Measurements from ENCODE around the gene ZNF790.

The ZNF790 gene

DNA sequence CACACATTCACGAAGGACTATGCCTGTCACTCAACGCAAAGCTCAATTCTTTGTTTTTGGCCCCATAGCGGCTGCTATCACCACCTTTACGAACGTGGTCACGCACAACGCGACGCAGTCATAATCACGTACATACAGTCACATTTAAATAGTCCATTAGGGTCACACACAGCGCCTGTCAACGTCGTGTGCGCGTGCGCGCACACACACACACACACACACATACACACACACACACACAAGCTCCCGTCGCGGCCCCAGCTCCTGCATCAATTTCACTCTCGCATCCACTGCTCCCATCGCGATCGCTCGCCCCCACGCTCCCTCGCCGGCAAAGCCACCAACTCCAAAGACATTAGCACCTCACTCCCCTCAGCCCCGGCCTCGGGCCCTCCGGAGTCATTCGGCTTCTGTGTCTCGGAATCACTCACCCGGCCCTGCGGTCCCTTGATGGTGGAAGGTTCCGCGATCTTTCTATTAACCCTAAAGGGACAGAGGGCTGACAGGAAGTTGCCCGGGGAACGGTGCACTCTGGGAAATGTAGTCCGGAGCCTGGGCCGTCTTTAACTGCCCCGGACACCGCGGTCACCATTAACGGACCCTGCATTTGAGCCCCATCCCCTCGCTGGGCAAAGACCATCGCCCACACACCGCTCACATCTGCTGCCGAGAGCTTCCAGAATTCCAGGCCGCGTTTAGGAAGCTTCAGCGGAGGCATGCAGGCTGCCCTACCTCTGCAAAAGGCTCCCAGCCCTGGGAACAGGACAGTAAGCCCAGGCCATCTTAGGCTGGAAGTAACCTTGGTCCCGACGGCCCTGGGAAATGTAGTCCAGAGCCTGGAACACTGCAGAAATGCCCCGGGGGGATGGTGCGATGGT lies at the start of gene ZNF790:
TSS of gene ZNF790 (minus strand) at position 482 of the 878 bp plus-strand sequence. CDS start 12,768 bp downstream, outside the sequence.
- peak; percentile 73 for DNase-seq

DNA sequence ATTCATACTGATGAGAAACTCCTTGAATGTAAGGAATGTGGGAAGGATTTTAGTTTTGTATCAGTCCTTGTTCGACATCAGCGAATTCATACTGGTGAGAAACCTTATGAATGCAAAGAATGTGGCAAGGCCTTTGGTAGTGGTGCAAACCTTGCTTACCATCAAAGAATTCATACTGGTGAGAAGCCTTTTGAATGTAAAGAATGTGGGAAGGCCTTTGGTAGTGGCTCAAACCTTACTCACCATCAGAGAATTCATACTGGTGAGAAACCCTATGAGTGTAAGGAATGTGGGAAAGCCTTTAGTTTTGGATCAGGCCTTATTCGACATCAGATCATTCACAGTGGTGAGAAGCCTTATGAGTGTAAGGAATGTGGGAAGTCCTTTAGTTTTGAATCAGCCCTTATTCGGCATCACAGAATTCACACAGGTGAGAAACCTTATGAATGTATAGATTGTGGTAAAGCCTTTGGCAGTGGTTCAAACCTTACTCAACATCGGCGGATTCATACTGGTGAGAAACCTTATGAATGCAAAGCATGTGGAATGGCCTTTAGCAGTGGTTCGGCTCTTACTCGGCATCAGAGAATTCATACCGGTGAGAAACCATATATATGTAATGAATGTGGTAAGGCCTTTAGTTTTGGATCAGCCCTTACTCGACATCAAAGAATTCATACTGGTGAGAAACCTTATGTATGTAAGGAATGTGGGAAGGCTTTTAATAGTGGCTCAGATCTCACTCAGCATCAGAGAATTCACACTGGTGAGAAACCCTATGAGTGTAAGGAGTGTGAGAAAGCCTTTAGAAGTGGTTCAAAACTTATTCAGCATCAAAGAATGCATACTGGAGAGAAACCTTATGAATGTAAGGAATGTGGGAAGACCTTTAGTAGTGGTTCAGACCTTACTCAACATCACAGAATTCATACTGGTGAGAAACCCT lies 39.1 kb upstream of the ZNF790 start:
- no peak for DNase-seq

DNA sequence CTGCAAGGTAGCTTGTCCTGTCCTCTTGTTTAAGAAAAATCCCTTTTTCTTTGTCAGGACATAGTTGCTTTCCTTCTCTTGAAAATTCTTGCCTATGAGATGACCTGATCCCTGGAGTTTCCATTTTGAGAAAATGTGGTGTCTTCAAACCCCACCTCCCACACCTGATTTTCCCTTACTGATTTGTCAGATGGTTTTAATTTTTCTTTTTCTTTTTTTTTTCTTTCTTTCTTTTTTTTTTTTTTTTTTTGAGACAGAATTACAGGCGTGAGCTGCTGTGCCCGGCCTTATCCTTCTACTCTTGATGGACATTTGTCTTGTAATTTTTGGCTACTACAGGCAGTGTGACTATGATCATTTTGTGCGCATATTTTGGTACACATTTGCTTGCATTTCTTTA lies 13.7 kb upstream of the ZNF790 start:
- DNase-seq, result no peak

DNA sequence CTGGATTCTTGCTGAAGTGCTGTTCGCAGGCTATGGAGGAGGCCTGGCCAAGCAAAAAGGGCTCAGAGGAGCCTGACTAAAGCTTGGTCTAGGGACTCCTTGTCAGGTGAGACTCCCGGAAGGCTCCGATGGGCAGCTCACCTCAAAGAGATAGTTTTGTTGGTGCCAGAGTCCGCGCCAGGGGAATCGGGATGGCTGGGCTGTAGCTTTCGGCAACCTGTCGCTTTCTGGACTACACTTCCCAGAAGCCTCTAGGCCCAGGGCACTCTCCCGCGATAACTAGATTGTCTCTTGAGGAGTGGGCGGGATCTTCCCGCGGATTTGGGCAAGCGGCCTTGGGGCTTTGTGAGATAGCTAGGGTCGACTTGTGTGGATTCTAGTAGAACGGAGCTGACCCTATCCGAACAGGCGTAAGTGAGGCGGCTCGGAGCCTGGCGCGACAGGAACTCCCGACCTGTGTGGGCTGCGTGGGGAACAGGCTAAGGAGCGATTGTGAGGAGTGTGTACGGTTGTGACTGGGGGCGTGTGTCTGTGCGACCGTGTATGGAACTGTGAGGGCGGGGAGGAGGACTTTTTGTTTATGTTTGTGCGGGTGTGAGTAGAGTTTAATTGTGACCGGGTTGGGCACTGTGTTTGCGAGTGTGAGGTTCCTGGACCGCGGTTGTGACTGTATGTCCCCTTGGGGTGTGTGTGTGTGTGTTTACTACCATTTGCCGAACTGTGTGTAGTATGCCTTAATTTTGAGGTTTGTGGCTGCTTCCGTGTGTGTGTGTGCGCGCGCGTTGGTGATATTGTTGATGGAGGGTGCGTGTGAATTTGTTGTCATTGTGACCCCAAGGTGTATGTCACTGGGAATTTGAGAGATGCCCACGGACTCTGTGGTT lies 12.6 kb upstream of the ZNF790 start, which contains the start of gene ZNF345:
TSS of gene ZNF345 (plus strand) at position 318 of the 884 bp plus-strand sequence. CDS start 25,955 bp downstream, outside the sequence.
- DNase-seq, result peak; percentile 94

DNA sequence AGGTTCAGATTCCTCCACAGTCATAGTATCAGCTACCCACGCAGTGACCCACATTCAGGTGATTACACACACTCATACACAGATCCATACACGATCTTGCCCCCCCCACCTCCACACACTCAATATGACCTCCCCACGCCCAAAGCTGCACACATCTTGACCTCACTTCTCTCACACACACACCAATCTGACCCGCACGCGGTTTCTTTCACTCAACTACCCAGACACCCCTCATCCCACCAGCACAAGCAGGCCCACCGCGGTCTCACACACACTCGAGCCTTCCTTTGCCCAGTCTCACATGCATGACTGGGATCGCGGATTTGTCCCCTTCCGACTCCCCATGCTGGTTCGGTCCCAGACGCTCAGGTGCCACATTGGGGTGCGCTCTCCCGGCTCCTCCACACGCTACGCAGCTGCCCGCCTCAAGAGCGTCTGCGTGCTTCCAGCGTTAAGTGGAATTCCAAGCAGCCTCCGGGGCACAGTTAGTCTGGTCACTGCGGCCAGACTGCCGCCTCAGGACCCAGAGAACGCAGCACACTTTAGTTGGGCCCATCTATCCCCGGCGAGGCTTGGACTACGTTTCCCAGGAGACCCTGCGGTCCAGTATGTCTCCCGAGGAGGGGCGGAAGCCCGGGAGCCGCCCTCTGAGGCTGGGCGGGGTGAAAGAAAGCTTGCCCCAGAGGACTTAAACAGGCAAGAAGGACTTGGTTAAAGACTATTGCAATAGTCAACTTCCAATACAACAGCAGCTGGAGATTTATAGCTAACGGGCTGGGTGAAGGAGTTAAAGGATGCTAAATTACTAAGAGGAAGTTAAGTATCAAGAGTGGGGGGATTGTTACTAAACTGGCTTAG lies 11.7 kb upstream of the ZNF790 start:
- peak; percentile 81 for DNase-seq

DNA sequence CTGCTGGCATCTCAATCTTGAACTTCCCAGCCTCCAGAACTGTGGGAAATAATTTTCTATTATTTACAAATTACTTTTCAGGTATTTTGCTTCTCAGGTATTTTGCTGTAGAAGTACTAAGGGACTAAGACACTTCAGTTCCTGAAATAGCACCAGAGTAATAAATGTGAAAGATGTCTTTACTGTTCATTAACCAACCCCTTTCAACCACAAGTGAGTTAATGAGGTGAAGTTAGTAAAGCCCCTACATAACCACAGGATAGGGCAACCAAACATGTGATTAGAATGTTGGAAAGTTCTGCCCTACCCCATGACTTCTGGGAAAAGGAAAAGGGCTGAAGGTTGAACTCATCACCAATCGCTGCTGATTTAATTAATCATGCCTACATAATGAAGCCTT lies 9.8 kb upstream of the ZNF790 start:
- DNase-seq, result no peak

DNA sequence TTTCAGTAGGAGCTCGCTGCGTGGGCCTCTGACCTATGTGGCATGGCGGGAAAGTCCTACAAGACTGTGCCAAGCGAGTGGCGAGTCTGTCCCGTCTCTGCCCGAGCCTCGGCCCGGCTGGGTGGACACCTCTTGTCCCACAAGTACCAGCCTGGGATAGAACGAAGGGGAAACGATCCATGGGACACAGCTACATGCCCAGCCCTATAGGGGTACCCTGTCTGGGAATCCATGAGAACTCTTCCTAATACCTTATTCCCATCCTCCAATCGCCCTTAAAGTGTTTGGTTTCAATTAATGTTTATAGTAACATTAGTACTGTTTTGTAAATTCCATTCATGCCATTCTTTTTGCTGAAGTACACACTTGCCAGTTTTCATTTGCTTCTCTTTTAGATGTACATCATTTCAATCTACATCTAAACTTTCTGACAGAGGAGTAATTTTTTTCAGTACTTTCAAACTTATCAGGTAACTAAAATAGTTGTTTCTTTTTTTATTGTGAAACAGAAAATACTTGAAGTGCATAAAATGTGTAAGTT lies 667 bp upstream of the ZNF790 start:
- DNase-seq, result no peak

DNA sequence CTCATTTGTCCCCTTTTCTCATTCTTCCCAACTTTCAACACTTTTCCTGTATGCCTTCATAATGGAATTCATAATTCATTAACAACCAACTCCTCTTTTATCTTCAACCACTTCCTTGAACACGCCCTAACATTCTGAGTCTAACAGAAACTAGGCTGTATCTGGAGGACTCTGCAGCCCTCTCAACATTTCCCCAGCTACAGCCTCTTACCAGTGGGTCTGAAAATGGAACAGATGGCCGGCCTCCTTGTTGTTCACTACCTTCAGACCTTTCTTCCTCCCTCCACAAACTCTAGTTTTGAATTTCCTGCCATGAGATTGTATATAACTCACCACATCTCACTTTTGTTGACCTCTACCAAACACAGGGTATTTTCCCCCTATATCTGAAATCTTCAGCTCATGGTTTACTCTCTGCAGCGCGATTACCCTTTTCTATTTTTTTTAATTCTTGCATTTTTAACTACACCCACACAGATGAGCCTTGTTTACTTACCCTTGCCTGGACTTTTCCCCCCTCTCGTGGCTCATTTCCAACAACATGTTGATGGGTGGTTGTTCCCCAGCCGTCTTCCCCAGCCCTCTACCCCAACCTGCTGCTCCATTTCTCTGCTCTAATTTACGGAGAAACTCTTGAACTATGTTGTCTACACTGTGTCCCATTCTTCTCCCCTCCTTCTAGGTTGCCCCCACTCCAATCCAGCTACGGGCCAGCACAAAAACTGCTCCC lies 846 bp downstream of the ZNF790 start:
- DNase-seq, result no peak

DNA sequence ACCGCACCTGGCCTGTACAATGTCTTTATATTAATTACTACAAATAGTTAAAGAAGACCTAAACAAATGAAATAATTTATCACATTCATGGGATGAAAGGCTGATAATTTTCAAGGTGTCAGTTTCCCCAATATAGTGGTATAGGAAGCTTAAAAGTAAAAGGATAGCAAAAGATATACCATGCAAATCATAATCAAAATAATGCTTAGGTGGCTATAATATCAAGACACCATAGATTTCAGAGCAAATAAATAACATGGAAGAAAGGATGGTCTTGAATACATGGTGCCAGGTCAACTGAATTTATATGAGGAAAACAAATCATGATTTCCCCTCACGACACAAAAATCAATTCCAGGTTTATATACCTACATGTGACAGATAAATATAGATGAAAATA lies 4.8 kb downstream of the ZNF790 start:
- no peak for DNase-seq

DNA sequence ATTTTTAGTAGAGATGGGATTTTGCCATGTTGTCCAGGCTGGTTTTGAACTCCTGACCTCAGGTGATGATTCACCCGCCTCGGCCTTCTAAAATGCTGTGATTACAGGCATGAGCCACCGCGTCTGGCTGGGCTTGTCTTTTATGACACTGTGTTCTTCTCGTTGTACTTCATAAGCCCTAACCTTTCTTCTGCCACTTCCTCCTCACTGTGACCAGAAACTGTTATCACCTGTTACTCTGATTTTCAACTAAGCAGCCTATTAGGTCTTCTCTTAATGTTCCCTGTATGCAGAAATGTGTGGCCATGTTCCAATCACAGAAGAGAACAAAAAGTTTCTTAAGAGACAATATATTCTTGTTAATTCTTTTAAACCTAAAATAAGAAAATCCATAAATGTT lies 16.4 kb downstream of the ZNF790 start:
- no peak for DNase-seq

DNA sequence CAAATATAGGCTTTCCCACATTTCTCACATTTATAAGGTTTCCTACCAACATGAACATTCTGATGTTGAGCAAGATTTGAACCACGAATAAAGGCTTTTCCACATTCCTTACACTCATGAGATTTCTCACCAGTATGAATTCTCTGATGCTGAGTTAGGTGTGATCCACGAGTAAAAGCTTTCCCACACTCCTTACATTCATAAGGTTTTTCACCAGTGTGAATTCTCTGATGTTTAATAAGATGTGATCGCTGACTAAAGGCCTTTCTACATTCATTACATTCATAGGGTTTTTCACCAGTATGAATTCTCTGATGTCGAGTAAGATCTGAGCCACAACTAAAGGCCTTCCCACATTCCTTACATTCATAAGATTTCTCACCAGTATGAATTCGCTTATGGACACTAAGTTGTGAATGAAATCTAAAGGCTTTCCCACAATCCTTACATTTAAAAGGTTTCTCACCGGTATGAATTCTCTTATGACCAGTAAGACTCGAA lies 19.0 kb downstream of the ZNF790 start:
- no peak for DNase-seq

DNA sequence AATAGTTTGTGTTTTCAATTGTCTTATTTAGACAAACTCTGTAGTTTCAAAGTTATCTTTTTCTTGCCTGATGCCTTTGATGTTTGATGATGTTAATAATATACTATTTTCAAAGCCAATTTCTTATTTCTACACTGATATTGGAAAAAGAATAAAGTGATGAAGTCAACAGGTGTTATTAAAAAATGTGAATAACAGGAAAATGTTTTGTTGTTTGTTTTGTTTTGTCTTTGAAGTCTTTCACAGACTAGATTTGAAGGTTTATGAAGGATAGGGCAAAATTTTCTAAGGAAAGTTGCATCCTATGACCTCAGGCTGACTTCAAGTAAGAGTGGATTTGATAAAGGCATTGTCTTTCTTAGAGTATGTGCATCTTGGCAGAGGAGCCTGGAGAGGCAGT lies 31.2 kb downstream of the ZNF790 start:
- DNase-seq, result no peak

DNA sequence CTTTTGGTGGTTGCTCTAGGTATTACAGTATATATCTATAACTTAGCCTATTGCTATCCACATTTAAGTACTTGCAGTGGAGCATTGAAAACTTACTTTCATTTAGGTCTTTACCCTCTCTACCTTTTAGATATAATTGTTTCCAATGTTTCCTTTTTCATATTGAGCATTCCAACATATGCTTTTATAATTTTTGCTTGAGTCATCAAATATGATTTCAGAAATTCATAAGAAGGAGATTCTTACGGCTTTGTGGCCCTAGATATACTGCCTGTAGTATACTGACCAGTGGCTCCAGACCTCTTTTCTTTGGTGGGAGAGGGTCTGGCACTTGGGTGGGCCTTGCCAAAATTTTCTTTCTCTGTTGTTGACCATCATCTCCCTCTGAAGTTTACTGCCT lies 32.8 kb downstream of the ZNF790 start:
- no peak for DNase-seq

DNA sequence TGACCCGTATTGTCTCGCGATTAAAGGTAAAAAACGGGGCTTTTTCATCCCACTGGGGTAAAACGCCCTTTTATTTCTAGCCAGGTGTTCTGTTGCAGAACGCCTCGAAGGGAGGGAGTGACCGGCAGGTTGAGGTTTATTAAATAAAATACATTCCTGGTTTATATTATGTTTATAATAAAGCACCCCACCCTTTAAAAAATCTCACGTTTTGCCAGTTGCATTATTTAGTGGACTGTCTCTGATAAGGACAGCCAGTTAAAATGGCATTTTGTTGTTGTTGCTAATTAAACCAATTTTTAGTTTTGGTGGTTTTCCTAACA lies 40.4 kb downstream of the ZNF790 start:
- DNase-seq, result no peak

DNA sequence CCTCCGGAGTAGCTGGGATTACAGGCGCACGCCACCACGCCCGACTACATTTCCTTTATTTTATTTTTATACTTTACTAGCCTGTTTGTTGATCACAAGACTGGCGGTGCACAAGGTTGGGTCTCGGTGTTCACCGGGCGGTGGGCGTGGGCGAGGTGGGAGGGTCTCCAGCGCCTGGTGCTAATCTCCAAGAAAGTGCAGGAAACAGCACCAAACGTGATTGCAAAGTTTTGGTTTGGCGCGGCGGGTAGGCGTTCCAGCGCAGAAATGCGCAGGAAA lies 41.5 kb downstream of the ZNF790 start:
- no peak for DNase-seq

DNA sequence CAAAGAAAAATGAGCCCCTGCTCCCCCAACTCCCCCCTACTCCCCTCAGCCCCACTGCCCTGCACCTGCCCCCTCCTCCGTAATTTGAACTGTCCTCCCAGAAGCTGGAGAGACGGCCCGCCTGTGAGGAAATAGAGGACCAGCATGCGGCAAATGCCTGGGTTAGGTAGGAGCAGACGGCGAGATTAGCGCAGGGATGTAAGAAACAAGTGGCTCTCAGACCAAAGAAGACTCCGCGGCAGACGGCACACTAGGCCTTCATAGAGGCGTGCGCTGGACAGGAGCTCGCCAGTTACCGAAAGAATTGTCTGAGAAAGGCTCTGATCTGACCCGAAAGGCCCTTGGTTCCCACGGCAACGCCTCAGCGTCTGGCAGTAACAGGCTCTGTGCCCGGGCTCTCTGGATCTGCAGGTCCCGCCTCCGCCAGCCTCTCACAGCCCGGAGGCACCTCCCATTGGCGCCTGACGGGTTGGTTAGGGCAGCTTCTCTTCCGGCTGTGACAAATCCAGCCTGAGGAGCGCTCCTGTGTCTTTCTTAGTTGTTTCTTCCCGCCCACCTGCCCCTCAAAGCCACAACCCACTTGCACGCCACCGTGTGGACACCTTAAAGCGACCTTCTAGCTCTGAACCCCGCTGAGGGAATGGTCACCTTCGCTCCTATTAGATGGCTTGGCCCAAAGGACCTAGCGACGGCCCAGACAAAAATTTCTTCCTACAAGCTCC lies 46.6 kb downstream of the ZNF790 start:
- peak; percentile 15 for DNase-seq

DNA sequence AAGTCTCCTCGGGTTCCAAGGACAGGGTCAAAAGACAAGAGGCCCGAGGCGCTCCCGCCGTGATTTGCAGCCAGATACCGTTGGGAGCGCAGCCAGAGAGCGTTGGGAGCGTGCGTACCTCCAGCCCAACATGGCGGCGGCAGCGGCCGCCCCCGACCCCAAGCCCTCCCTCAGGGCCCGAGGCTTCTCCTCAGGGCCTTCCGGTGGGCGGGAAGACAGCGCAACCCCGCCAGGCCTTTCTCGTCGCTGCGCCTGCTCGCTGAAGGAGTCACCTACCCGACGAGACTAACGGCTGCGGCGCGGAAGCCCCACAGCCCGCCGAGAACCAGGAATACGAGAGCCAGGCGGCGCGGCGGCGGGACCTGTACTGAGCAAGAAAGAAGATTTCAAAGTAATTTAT lies 62.4 kb downstream of the ZNF790 start:
- DNase-seq, result no peak

DNA sequence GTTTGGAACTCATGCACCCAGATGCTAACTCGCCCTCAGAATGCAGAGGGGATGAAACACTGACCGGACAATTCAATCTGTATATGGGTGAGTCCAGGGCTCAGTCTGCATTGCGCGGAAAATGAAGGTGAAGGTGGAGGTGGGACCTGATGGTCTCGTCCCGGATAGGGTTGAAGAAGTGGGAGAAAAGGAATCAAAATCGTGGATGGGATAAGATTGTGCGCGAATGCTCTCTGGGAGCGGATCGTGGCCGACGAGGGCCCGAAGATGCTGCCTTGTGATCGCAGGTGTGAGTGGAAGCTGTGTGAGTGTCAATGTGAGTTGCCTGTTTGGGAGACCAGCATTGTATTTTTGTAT lies 65.0 kb downstream of the ZNF790 start:
- DNase-seq, result no peak

DNA sequence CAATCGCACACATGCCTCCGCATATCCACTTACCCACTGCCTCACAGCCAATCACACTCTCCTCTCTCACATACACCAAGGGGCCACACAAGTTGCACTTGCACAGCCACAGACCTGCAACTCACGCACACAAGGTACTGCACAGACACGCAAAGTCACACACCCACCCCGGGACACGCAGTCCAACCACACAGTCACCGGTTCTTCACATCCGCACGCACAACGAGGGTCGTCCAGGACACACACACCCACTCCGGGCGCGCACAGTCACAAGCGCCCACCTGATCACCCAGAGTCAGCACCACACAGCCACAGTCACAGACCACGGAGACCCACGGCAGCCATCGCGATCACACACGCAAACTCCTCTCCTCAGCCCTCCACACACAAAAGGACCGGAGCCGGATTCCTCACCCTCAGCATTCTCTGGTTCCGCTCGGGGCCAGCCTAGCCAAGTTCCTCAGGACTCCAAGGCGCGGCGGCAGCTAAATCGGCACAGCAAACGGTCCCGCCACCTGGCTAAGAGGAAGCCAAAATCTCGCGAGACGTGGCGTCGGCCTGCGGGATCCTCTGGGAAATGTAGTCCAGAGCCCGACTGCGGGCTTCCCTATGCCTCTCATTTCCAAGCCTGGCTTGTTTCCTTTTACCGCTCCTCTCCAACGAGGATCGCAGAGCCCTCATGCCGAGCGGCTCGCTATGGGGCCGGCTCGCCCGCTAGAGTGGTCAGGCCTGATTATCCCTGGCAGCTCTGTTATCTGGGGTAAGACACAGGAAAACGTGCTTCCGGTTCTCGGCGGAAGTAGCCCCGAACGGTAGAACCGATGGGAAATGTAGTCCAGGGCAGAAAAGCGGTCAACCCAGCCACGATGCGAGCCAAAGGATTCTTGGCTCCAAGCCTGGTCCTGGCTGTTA lies 65.6 kb downstream of the ZNF790 start, which contains the start of gene ZNF850:
TSS of gene ZNF850 (minus strand) at position 497 of the 912 bp plus-strand sequence. CDS start 10,201 bp downstream, outside the sequence.
- DNase-seq, result peak; percentile 91

Data from NCI-H2029 (cell line).